MM.1S (cell line): ENCODE measurements around the gene CCDC148.

ENCODE experiments used
- DNase-seq: peaks from one replicate; pipeline ENCODE4 v3.0.0-alpha.2; 2015
- H2AFZ ChIP-seq: fragments of 300-600 bp; sonication (generic); 2 replicates; pipeline ENCODE4 v1.6.0; 2016; ENCODE audit warnings: antibody characterized with exemption, low read length
- H3F3A ChIP-seq: fragments of 300-600 bp; sonication (generic); 2 replicates; pipeline ENCODE4 v1.6.1; 2016; ENCODE audit warnings: mild to moderate bottlenecking, antibody characterized with exemption, low read length, moderate library complexity, mixed read lengths; ENCODE audit not compliant: insufficient read depth
- H3K27ac ChIP-seq: fragments of 300-600 bp; sonication (generic); 2 replicates; pipeline ENCODE4 v1.5.1; 2016; ENCODE audit warnings: mild to moderate bottlenecking, low read length
- H3K27me3 ChIP-seq: fragments of 300-600 bp; sonication (generic); replicated peaks from 2 replicates; pipeline ENCODE4 v1.6.0; 2016; ENCODE audit warnings: low read length; ENCODE audit not compliant: insufficient read depth
- H3K36me3 ChIP-seq: fragments of 300-600 bp; sonication (generic); replicated peaks from 2 replicates; pipeline ENCODE4 v1.6.1; 2016; ENCODE audit warnings: mild to moderate bottlenecking, low read length, mixed read lengths; ENCODE audit not compliant: insufficient read depth
- H3K4me1 ChIP-seq: fragments of 300-600 bp; sonication (generic); 2 replicates; pipeline ENCODE4 v1.6.1; 2016; ENCODE audit warnings: low read length, mixed read lengths
- H3K4me2 ChIP-seq: fragments of 300-600 bp; sonication (generic); 2 replicates; pipeline ENCODE4 v1.6.0; 2016; ENCODE audit warnings: low read depth, low read length
- H3K4me3 ChIP-seq: fragments of 300-600 bp; sonication (generic); 2 replicates; pipeline ENCODE4 v1.5.1; 2016; ENCODE audit warnings: low read length, mixed read lengths
- H3K79me2 ChIP-seq: fragments of 300-600 bp; sonication (generic); 2 replicates; pipeline ENCODE4 v1.6.1; 2016; ENCODE audit warnings: mixed run types, low read length, mixed read lengths
- H3K9ac ChIP-seq: fragments of 300-600 bp; sonication (generic); 2 replicates; pipeline ENCODE4 v1.6.1; 2016; ENCODE audit warnings: low read length, mixed read lengths
- H3K9me2 ChIP-seq: fragments of 300-600 bp; sonication (generic); replicated peaks from 2 replicates; pipeline ENCODE4 v1.6.1; 2016; ENCODE audit warnings: mild to moderate bottlenecking, low read length, mixed read lengths; ENCODE audit not compliant: insufficient read depth
- H3K9me3 ChIP-seq: fragments of 300-600 bp; sonication (generic); replicated peaks from 2 replicates; pipeline ENCODE4 v1.6.1; 2016; ENCODE audit warnings: mild to moderate bottlenecking, low read length, mixed read lengths; ENCODE audit not compliant: insufficient read depth
- H4K20me1 ChIP-seq: fragments of 300-600 bp; sonication (generic); 2 replicates; pipeline ENCODE4 v1.6.1; 2016; ENCODE audit warnings: mild to moderate bottlenecking, low read length, moderate library complexity, mixed read lengths; ENCODE audit not compliant: insufficient read depth
- EZH2 ChIP-seq: fragments of 300-600 bp; sonication (generic); optimal IDR thresholded peaks from 2 replicates; pipeline ENCODE3; 2017; ENCODE audit warnings: low read depth, mild to moderate bottlenecking, antibody characterized with exemption, low read length, mixed read lengths
- EZH2phosphoT487 ChIP-seq: fragments of 300-600 bp; sonication (generic); IDR thresholded peaks from 2 replicates; pipeline ENCODE4 v1.6.1; 2018; ENCODE audit warnings: antibody characterized with exemption, low read length
- TF ChIP-seq, protein P1 (sequence below): fragments of 300-600 bp; sonication (generic); IDR thresholded peaks from 2 replicates; pipeline ENCODE4 v1.5.1; 2016; ENCODE audit warnings: antibody characterized with exemption, low read length, mixed read lengths

CCDC148 gene

DNA sequence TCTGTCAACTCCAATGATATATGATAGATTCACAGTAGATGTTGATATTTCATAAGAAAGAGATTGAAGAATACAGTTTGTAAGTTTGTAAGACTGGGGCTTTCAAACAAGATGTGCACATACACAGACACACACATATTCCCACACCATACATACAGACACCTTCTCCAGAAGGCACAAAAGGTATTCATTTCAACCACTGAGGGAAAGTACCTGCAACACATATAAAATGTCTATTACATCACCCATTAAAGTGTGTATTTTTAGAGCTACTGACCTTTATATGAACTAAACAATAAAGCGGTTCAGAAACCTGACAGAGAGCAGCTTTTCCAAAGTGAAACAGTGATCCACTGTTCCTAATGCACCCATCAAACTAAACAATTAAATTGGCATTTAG, 53.3 kb downstream of the CCDC148 start:
- H3K9ac ChIP-seq, result no peak overlapping the region
- no peaks in the 10 kb centered on the region for H4K20me1 ChIP-seq
- peak; percentile 38 for DNase-seq
- H2AFZ ChIP-seq, result no peak overlapping the region
- H3K9me3 ChIP-seq, result no peaks in the 10 kb centered on the region
- H3K4me2 ChIP-seq, result no peak overlapping the region
- no peaks in the 10 kb centered on the region for H3F3A ChIP-seq
- H3K4me1 ChIP-seq, result no peaks in the 10 kb centered on the region
- H3K79me2 ChIP-seq, result no peaks in the 10 kb centered on the region
- H3K27ac ChIP-seq, result no peak overlapping the region
- H3K4me3 ChIP-seq, result no peak overlapping the region
- TF ChIP-seq, protein P1, sequence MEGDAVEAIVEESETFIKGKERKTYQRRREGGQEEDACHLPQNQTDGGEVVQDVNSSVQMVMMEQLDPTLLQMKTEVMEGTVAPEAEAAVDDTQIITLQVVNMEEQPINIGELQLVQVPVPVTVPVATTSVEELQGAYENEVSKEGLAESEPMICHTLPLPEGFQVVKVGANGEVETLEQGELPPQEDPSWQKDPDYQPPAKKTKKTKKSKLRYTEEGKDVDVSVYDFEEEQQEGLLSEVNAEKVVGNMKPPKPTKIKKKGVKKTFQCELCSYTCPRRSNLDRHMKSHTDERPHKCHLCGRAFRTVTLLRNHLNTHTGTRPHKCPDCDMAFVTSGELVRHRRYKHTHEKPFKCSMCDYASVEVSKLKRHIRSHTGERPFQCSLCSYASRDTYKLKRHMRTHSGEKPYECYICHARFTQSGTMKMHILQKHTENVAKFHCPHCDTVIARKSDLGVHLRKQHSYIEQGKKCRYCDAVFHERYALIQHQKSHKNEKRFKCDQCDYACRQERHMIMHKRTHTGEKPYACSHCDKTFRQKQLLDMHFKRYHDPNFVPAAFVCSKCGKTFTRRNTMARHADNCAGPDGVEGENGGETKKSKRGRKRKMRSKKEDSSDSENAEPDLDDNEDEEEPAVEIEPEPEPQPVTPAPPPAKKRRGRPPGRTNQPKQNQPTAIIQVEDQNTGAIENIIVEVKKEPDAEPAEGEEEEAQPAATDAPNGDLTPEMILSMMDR, result no peak
- TF ChIP-seq EZH2 (no peak), EZH2phosphoT487 (no peak)
- H3K27me3 ChIP-seq, result no peaks in the 10 kb centered on the region
- H3K9me2 ChIP-seq, result no peaks in the 10 kb centered on the region
- H3K36me3 ChIP-seq, result no peaks in the 10 kb centered on the region

DNA sequence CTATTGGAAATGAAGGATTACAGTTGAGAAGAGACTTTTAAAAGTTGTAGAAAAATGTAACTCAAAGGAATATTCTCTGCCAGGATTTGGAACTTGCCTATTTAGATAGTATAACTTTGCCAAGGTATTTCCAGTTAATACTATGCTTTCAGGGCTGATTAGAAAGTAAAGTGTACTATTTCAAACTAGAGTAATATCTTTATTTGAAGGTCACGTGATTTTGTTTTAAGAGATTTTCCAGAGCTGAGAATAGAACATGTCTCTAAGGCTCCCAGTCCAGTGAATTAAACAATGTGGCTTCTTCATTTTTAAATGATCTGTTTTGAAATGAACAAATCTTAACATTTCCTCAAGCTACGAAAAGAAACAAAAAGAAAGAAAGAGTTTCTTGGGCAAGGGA, 53.9 kb downstream of the CCDC148 start:
- no peak overlapping the region for H2AFZ ChIP-seq
- TF ChIP-seq EZH2phosphoT487 (no peak), EZH2 (no peak)
- no peaks in the 10 kb centered on the region for H3F3A ChIP-seq
- H3K36me3 ChIP-seq, result no peaks in the 10 kb centered on the region
- H3K27me3 ChIP-seq, result no peaks in the 10 kb centered on the region
- H3K79me2 ChIP-seq, result no peaks in the 10 kb centered on the region
- H3K9me3 ChIP-seq, result no peaks in the 10 kb centered on the region
- no peaks in the 10 kb centered on the region for H4K20me1 ChIP-seq
- H3K9me2 ChIP-seq, result no peaks in the 10 kb centered on the region
- no peak overlapping the region for H3K9ac ChIP-seq
- no peak overlapping the region for H3K4me2 ChIP-seq
- no peak overlapping the region for H3K4me3 ChIP-seq
- H3K27ac ChIP-seq, result no peak overlapping the region
- no peaks in the 10 kb centered on the region for H3K4me1 ChIP-seq
- no peak for DNase-seq

GRCh38 chr2:158395166-158395565, 61.4 kb downstream of the CCDC148 start:
- TF ChIP-seq EZH2 (no peak), EZH2phosphoT487 (no peak)
- TF ChIP-seq, protein P1, result no peak

DNA sequence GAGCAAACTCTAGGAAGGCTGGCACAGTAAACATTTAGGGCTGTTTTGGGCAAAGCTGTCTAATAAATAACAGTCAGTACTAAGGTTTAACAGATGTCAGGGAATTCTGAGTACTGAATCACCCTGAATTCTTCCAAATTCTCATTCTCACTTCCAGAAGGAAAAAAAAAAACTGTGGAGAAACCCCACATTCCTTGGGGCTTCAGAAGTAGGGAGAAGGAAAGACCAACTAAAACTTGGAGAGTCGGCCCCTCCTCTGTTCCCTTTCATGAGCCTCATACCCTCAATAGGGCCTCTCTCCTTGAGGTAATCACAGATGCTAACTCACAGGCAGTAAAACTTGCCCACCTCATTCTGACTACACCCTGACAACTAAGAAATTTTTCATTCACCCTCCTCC, 62.1 kb downstream of the CCDC148 start:
- DNase-seq, result no peak
- H3K9ac ChIP-seq, result no peak overlapping the region
- no peak overlapping the region for H2AFZ ChIP-seq
- H3K27ac ChIP-seq, result no peak overlapping the region
- no peaks in the 10 kb centered on the region for H3K79me2 ChIP-seq
- H3F3A ChIP-seq, result no peaks in the 10 kb centered on the region
- TF ChIP-seq EZH2, result no peak
- no peaks in the 10 kb centered on the region for H3K27me3 ChIP-seq
- no peak overlapping the region for H3K4me3 ChIP-seq
- H3K36me3 ChIP-seq, result no peaks in the 10 kb centered on the region
- H3K9me3 ChIP-seq, result no peaks in the 10 kb centered on the region
- no peaks in the 10 kb centered on the region for H3K4me1 ChIP-seq
- no peak overlapping the region for H3K4me2 ChIP-seq
- no peaks in the 10 kb centered on the region for H3K9me2 ChIP-seq
- no peaks in the 10 kb centered on the region for H4K20me1 ChIP-seq

More at GRCh38 chr2:158395166-158395565, 61.4 kb downstream of the CCDC148 start:
- Histone ChIP-seq H4K20me1 (no peaks in the 10 kb centered on the region), H3F3A (no peaks in the 10 kb centered on the region), H3K4me1 (no peaks in the 10 kb centered on the region), H3K4me3 (no peak overlapping the region), H3K9me2 (no peaks in the 10 kb centered on the region), H3K27me3 (no peaks in the 10 kb centered on the region), H3K9ac (no peak overlapping the region), H3K4me2 (no peak overlapping the region), H3K36me3 (no peaks in the 10 kb centered on the region), H3K27ac (no peak overlapping the region), H2AFZ (no peak overlapping the region), H3K79me2 (no peaks in the 10 kb centered on the region), H3K9me3 (no peaks in the 10 kb centered on the region)
- no peak for DNase-seq
